Suppressor macrophage (primary cell): ENCODE results near the gene DFFA.
"Not testable (repeated sequence)": the region's sequence is repeated elsewhere in the genome, so short reads cannot be mapped to it uniquely, and the experiment has no call there.

ENCODE experiments used
- DNase-seq, 4 experiments: peaks; one replicate each; pipeline ENCODE4 v3.0.0-alpha.2; 2020 to 2022

DFFA gene

DNA sequence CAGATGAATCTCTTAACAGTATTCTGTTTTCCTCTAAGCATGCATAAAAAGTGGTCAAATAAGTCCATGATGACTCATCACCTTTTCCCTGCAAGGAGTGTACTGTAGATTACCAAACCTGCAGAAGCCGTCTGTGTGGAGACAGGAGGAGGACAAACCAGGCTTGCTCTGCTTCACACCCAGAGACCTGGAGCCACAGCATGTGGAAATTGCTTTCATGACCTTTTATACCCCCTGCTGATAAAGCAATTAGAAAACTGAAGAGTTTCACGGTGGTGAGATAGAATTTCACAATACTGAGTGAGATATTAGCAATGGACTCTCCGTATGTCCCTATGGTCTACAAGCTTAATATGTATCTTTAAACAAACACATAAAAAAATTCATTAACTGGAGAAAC is 13.1 kb downstream of the DFFA start:
- no peak for DNase-seq

DNA sequence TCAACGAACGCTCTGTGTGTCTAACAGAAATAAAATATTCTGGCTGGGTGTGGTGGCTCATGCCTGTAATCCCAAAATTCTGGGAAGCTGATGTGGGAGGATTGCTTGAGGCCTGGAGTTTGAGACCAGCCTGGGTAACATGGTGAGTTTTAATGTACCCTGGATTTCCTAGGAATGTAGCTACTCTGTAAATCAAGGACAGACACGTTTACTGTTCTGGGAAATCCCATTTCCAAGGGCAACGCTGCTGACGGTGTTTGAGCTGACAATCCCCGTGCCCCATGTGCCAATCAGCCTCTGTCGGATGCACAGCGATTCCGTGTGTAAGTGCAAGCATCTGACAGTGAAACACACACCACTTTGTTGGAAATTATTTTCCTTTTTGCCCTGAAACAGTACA is 14.5 kb downstream of the DFFA start:
- DNase-seq = no peak

- not testable (repeated sequence) for DNase-seq
These were observed 14.9 kb downstream of the DFFA start for GRCh38 chr1:10457462-10457861.

DNA sequence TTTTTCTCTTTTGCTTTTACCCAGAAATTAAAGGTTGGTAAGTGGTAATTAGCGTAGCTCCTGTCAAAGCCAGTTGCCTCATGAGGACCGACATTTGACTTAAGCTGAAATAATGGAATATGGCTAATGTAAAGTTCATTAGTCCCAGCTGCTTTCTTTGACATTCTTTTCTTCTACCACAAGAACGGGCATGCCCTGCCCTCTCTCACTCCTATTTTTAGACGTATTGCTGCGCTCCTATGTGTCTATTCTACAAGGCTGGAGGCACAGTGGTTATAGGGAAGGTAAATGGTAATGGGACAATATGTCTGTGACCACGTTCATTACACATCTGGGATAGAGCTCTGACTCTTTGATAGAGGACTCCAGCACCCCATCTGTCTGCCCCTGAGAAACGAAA is 15.7 kb downstream of the DFFA start:
- no peak for DNase-seq

DNA sequence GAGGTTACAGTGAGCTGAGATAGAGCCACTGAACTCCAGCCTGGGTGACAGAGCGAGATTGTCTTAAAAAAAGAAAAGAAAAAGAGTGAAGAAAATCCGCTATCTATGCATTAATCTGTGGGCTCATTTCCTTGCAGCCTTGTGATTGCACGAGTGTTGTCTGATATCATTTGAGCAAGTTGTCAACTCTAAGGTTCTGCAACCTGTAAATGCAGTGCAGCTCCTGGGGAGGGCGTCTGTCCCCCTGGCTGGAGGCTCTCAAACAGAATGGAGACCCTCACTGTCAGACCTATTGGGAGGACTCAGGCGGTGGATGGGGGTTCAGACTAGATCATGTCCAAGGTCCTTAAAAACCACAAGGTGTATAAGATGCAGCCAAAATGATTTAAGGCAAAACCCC is 16.3 kb downstream of the DFFA start:
- DNase-seq = no peak

- no peak for DNase-seq
These were observed 21.0 kb downstream of the DFFA start for GRCh38 chr1:10451287-10451686.

- no peak for DNase-seq
These were observed 21.5 kb downstream of the DFFA start for GRCh38 chr1:10450836-10451235.

- DNase-seq = no peak
These were observed 22.0 kb downstream of the DFFA start for GRCh38 chr1:10450156-10450814.

GRCh38 chr1:10449751-10450150 is 22.6 kb downstream of the DFFA start, which contains the start of gene CORT:
Gene CORT (plus strand): TSS chr1:10450031. CDS start chr1:10450224, 193 bp downstream.
- DNase-seq = no peak

- DNase-seq = no peak
These were observed 25.4 kb downstream of the DFFA start for GRCh38 chr1:10446790-10447422.

- DNase-seq = no peak
These were observed 27.4 kb downstream of the DFFA start for GRCh38 chr1:10444795-10445397.

- no peak for DNase-seq
These were observed 28.1 kb downstream of the DFFA start for GRCh38 chr1:10444248-10444647.

GRCh38 chr1:10440794-10441193 is 31.5 kb downstream of the DFFA start:
- no peak for DNase-seq

GRCh38 chr1:10440305-10440704 is 32.0 kb downstream of the DFFA start:
- no peak for DNase-seq

GRCh38 chr1:10438677-10439163 is 33.6 kb downstream of the DFFA start:
- no peak for DNase-seq

DNA sequence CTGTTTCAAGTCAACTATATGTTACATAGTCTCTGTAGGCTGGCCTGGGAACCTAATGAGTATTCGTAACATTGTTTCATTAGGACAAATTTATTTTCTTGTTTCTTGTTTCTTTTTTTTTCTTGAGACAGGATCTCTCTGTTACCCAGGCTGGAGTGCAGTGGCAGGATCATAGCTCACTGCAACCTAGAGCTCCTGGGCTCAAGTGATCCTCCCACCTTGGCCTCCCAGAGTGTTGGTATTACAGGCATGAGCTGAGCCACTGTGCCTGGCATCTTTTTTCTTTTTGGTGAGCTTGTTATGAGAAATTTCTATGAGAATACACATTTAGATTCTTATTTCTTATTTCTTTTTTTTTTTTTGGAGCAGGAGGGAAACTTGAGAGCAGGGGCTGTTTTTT is 35.3 kb downstream of the DFFA start:
- no peak for DNase-seq

DNA sequence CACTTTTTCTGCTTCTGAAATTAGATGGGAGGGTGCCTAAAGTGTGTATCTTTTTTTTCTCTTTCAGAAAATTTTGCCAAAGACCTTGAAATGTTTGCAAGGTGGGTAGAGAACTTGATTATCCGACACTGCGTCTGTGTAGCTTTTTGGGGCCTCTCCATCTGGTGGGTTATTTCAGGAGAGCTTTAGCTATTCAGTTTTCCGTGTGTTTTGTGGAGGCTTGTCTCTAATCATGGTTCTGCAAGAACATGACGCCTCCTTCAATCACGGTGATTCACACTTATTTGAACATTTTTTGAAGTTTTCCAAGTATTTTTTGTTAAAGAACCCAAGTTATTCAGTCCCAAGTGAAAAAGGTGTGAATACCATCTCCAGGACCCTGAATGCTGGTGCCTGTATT is 37.7 kb downstream of the DFFA start:
- DNase-seq = no peak

- no peak for DNase-seq
These were observed 38.5 kb downstream of the DFFA start for GRCh38 chr1:10433790-10434189.

DNA sequence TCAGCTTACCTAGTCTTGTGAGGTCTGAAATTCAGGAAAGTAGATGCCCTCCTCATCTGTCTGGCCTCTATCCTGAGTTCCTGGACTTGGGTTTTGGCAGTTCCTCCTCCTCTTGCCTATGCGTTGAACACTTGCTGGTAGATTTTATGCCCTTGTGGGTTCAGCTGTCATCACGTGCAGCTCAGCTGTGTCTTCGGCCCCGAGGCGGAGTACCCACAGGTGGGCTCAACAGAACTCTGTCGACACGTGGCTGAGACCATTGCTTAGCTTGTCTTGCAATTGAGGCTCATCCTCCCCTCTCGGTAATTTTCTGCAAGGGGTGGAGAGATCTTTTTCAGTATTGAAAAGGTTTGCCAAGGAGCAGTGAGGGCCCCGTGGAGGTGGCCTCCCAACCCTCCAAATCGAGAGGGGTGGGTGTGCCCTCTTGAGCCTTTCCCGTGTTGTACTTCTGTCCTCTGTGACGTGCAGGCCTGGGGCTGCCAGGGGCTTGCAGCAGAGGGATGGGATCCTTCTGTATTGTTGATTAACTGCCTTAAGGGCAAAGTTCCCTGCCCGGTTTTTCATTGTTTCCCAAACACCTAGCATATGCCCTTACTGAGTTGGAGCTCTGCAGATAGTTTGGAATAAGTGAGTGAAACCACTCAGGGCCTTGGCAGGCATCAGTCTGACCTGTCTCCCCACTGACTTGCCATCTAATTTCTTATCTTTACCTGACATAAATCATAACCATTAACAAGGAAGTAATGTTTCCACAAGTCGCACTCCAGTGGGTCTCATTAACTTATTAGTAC is 39.2 kb downstream of the DFFA start:
- DNase-seq = no peak

DNA sequence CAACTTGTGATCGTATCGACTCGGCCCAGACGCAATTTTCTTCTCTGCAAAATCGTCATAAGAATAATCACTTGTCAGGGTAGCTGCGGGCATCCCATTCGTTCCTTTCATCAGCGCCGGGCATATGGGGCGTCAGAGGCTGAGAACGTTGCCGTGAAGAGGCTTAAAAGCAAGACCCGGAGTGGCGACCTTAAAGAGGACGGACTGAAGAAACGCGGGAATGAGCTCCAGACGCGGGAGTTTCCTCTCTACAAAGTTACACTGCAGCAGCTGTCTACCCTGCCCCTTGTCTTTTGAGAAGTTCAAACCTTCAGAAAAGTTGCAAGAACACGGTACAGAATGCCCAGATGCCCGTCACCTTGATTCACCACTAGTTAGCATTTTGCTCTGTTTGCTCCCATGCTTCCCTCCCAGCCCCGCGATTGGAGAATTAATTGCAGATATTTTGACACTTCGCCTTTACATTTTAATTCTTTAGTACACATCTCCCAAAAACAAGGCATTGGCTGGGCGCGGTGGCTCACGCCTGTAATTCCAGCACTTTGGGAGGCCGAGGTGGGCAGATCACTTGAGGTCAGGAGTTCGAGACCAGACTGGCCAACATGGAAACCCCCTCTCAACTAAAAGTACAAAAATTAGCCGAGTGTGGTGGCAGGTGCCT is 41.1 kb downstream of the DFFA start:
- DNase-seq = peak in 3 of 4 experiments; percentile 18 to 40 (median 24)

GRCh38 chr1:10430216-10431069 is 41.9 kb downstream of the DFFA start, which contains the start of gene CENPS:
Gene CENPS (plus strand): TSS chr1:10430433. CDS start chr1:10430518, 85 bp downstream.
- peak; percentile 93 to 97 (median 95) for DNase-seq

- peak; percentile 50 to 75 (median 64) for DNase-seq
These were observed 42.5 kb downstream of the DFFA start for GRCh38 chr1:10429868-10430215.
